ENCODE measurements around the gene TH. TPM values are rescaled to one million over a fixed set of nuclear protein-coding genes. Genes with fewer than 3 reads are reported as not detected.
"Not testable (repeated sequence)": the region's sequence is repeated elsewhere in the genome, so short reads cannot be mapped to it uniquely, and the experiment has no call there.

TH gene
- total and polyA plus RNA-seq, 5 donors: not detected

DNA sequence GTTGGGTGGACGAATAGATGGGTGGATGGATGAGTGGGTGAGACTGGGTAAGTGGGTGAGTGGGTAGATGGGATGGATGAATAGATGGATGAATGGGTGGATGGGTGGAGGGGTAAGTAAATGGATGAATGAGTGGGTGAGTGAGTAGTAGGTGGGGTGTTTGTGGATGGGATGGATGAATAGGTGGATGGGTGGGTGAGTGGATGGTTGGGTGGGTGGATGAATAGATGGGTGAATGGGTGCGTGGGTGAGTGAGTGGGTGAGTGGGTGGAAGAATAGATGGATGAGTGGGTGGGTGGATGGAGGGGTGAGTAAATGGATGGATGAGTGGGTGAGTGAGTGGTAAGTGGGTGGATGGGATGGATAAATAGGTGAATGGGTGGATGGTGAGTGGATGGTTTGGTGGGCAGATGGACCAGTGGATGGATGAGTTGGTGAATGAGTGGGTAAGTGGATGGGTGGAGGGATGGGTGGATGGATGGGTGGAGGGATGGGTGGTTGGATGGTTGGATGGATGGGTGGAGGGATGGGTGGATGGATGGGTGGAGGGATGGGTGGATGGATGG lies 45.0 kb downstream of the TH start:
- H3K9me3 ChIP-seq (ENCODE audit: control insufficient read depth, low read length): no peaks in the 10 kb centered on the region
- ATAC-seq: no peak
- H3K4me1 ChIP-seq (ENCODE audit: control insufficient read depth, insufficient read depth, low read length): no peaks in the 10 kb centered on the region
- no peaks in the 10 kb centered on the region for H3K27me3 ChIP-seq (ENCODE audit: control insufficient read depth, insufficient read depth)
- DNase-seq: no peak
- no peak overlapping the region for H3K27ac ChIP-seq (ENCODE audit: low read length)
- H3K4me3 ChIP-seq (ENCODE audit: low read length): no peak overlapping the region
- intact Hi-C loops (cut with DNase I): no loop called here
- 90% methylated on average over 2 of the region's 2 CpGs for WGBS

DNA sequence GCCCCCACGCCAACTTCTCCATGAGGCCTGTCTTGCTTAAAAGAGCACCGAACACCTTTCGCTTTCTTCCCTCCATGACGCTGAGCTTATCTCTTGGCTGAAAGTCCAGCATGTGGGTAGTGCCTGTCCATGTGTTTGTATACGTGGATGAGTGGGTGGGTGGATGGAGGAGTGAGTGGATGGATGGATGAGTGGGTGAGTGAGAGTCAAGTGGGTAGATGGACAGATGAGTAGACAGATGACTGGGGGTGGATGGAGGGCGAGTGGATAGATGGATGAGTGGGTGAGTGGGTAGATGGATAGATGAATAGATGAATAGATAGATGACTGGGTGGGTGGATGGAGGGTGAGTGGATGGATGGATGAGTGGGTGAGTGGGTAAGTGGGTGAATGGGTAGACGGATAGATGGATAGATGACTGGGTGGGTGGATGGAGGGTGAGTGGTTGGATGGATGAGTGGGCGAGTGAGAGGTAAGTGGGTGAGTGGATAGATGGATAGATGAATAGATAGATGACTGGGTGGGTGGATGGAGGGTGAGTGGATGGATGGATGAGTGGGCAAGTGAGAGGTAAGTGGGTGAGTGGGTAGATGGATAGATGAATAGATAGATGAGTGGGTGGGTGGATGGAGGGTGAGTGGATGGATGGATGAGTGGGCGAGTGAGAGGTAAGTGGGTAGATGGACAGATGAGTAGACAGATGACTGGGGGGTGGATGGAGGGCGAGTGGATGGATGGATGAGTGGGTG lies 46.7 kb downstream of the TH start:
- DNase-seq; H3K27ac ChIP-seq (ENCODE audit: low read length); H3K4me3 ChIP-seq (ENCODE audit: low read length); H3K4me1 ChIP-seq (ENCODE audit: control insufficient read depth, insufficient read depth, low read length); H3K27me3 ChIP-seq (ENCODE audit: control insufficient read depth, insufficient read depth); intact Hi-C loops (cut with DNase I); ATAC-seq; H3K9me3 ChIP-seq (ENCODE audit: control insufficient read depth, low read length): not testable (repeated sequence)
- 90% methylated on average over 8 of the region's 10 CpGs for WGBS

GRCh38 chr11:2123628-2123960 lies 48.0 kb downstream of the TH start:
- no peak overlapping the region for H3K4me3 ChIP-seq (ENCODE audit: low read length)
- H3K27me3 ChIP-seq (ENCODE audit: control insufficient read depth, insufficient read depth): no peaks in the 10 kb centered on the region
- no peak overlapping the region for H3K27ac ChIP-seq (ENCODE audit: low read length)
- WGBS: 89% methylated on average over 7 of the region's 7 CpGs
- ATAC-seq (no peak), DNase-seq (no peak)
- intact Hi-C loops (cut with DNase I): no loop called here
- H3K9me3 ChIP-seq (ENCODE audit: control insufficient read depth, low read length): no peaks in the 10 kb centered on the region
- H3K4me1 ChIP-seq (ENCODE audit: control insufficient read depth, insufficient read depth, low read length): no peaks in the 10 kb centered on the region

GRCh38 chr11:2122907-2123627 lies 48.5 kb downstream of the TH start:
- no peak overlapping the region for H3K4me3 ChIP-seq (ENCODE audit: low read length)
- no peaks in the 10 kb centered on the region for H3K4me1 ChIP-seq (ENCODE audit: control insufficient read depth, insufficient read depth, low read length)
- DNase-seq: peak in 2 of 3 donors; percentile 37 to 51
- H3K27ac ChIP-seq (ENCODE audit: low read length): no peak overlapping the region
- no peaks in the 10 kb centered on the region for H3K9me3 ChIP-seq (ENCODE audit: control insufficient read depth, low read length)
- intact Hi-C loops (cut with DNase I): no loop called here
- WGBS: 75% methylated on average over 13 of the region's 13 CpGs
- no peaks in the 10 kb centered on the region for H3K27me3 ChIP-seq (ENCODE audit: control insufficient read depth, insufficient read depth)
- ATAC-seq: peak in 1 of 2 donors; percentile 15

- Histone ChIP-seq H3K4me3 (ENCODE audit: low read length) (no peak overlapping the region), H3K27me3 (ENCODE audit: control insufficient read depth, insufficient read depth) (no peaks in the 10 kb centered on the region), H3K4me1 (ENCODE audit: control insufficient read depth, insufficient read depth, low read length) (no peaks in the 10 kb centered on the region), H3K9me3 (ENCODE audit: control insufficient read depth, low read length) (no peaks in the 10 kb centered on the region), H3K27ac (ENCODE audit: low read length) (no peak overlapping the region)
- WGBS: 65% methylated on average over 19 of the region's 19 CpGs
- peak; percentile 31 to 32 for ATAC-seq
- DNase-seq: peak in 2 of 3 donors; percentile 45
- intact Hi-C loops (cut with DNase I): no loop called here
These were observed 49.3 kb downstream of the TH start for GRCh38 chr11:2122222-2122906.

GRCh38 chr11:2121227-2122130 lies 50.1 kb downstream of the TH start:
- DNase-seq: no peak
- intact Hi-C loops (cut with DNase I): no loop called here
- Histone ChIP-seq H3K4me1 (ENCODE audit: control insufficient read depth, insufficient read depth, low read length) (no peaks in the 10 kb centered on the region), H3K27ac (ENCODE audit: low read length) (no peak overlapping the region), H3K4me3 (ENCODE audit: low read length) (no peak overlapping the region), H3K27me3 (ENCODE audit: control insufficient read depth, insufficient read depth) (no peaks in the 10 kb centered on the region), H3K9me3 (ENCODE audit: control insufficient read depth, low read length) (no peaks in the 10 kb centered on the region)
- peak; percentile 13 to 36 for ATAC-seq
- 84% methylated on average over 21 of the region's 21 CpGs for WGBS

DNA sequence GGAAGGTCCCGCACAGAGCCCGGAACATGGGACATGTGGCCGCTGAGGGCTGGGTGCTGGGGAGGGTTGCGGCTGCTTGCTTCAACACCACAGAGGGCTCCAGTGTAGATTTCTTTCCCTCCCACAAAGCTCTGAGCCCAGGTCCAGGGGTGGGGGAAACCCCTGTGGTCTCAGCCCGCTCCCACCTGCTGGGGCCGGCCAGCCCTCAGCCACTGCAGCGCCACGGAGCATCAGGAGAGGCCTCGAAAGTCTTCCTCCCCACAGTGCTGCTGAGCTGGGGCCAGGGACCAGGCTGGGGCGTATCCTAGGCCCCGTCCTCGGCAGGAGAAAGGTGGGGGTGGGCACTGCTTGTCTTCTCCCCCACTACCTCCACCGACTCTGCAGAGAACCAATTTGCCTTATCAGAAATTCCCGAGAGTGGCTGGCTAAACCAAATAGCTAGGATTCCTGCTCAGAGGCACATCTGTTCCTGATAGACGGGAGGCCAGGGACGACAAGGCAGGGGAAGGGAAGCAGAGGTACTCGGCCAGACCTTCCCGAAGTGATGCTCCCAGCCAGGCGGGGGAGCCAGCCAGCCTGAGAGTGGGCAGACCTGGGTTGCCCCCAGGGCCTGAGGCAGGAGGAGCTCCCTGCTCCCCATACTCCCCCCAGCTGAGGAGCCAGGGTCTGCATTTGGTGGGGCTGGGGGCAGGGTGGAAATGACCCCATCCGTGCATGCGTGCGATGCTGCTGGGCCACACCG lies 51.1 kb downstream of the TH start:
- Histone ChIP-seq H3K27me3 (ENCODE audit: control insufficient read depth, insufficient read depth) (no peaks in the 10 kb centered on the region), H3K9me3 (ENCODE audit: control insufficient read depth, low read length) (no peaks in the 10 kb centered on the region), H3K4me3 (ENCODE audit: low read length) (no peak overlapping the region), H3K4me1 (ENCODE audit: control insufficient read depth, insufficient read depth, low read length) (no peaks in the 10 kb centered on the region), H3K27ac (ENCODE audit: low read length) (no peak overlapping the region)
- no peak for DNase-seq
- intact Hi-C loops (cut with DNase I): no loop called here
- WGBS: 52% methylated on average over 23 of the region's 23 CpGs
- no peak for ATAC-seq

GRCh38 chr11:2118677-2119076 lies 52.9 kb downstream of the TH start:
- intact Hi-C loops (cut with DNase I): no loop called here
- no peak overlapping the region for H3K4me3 ChIP-seq (ENCODE audit: low read length)
- H3K27me3 ChIP-seq (ENCODE audit: control insufficient read depth, insufficient read depth): no peaks in the 10 kb centered on the region
- ATAC-seq (no peak), DNase-seq (no peak)
- no peaks in the 10 kb centered on the region for H3K9me3 ChIP-seq (ENCODE audit: control insufficient read depth, low read length)
- no peaks in the 10 kb centered on the region for H3K4me1 ChIP-seq (ENCODE audit: control insufficient read depth, insufficient read depth, low read length)
- 81% methylated on average over 4 of the region's 4 CpGs for WGBS
- H3K27ac ChIP-seq (ENCODE audit: low read length): no peak overlapping the region

- intact Hi-C loops (cut with DNase I): no loop called here
- no peak for ATAC-seq
These were observed 54.9 kb downstream of the TH start for GRCh38 chr11:2116680-2117079.

DNA sequence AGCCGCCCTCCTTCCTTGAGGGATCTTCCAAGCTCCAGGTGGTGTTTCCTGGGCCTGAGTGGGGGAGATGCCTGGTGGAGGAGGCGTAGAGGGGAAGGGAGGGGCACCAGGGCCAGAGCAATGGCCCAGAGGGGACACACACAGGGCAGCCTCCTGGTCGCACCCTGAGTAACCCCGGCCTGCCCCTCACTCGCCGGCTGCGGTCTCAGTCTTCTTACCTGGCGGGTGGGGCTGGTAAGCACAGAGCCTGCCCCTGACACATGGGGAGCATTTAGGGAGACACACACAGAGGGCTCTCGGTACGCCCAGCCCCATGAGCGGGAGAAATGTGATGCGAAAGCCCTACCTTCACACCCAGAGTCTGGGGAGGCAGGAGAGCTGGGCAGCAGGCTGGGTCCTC lies 56.3 kb downstream of the TH start:
- no peaks in the 10 kb centered on the region for H3K4me1 ChIP-seq (ENCODE audit: control insufficient read depth, insufficient read depth, low read length)
- H3K9me3 ChIP-seq (ENCODE audit: control insufficient read depth, low read length): no peaks in the 10 kb centered on the region
- 95% methylated on average over 12 of the region's 12 CpGs for WGBS
- intact Hi-C loops (cut with DNase I): no loop called here
- H3K27me3 ChIP-seq (ENCODE audit: control insufficient read depth, insufficient read depth): no peaks in the 10 kb centered on the region
- no peak overlapping the region for H3K27ac ChIP-seq (ENCODE audit: low read length)
- H3K4me3 ChIP-seq (ENCODE audit: low read length): no peak overlapping the region
- ATAC-seq: peak in 1 of 2 donors; percentile 20
- no peak for DNase-seq

More at GRCh38 chr11:2116680-2117079, 54.9 kb downstream of the TH start:
- H3K9me3 ChIP-seq (ENCODE audit: control insufficient read depth, low read length): no peaks in the 10 kb centered on the region
- H3K27ac ChIP-seq (ENCODE audit: low read length): no peak overlapping the region
- H3K4me1 ChIP-seq (ENCODE audit: control insufficient read depth, insufficient read depth, low read length): no peaks in the 10 kb centered on the region
- whole genome bisulfite sequencing: 91% methylated on average over 1 of the region's 1 CpG
- no peak overlapping the region for H3K4me3 ChIP-seq (ENCODE audit: low read length)
- H3K27me3 ChIP-seq (ENCODE audit: control insufficient read depth, insufficient read depth): no peaks in the 10 kb centered on the region
- DNase-seq: no peak
